HG02759 (cell line): ENCODE measurements around the gene DTX3L.
"Not testable (repeated sequence)": the region's sequence is repeated elsewhere in the genome, so short reads cannot be mapped to it uniquely, and the experiment has no call there.

Source experiments
- ATAC-seq: cut with Tn5 transposase; IDR thresholded peaks from one replicate; pipeline ENCODE4 v1.9.1; 2021; ENCODE audit warnings: mild to moderate bottlenecking, moderate library complexity; ENCODE audit not compliant: unreplicated experiment

The DTX3L gene

GRCh38 chr3:122560680-122561079 is 3.5 kb upstream of the DTX3L start:
- ATAC-seq = no peak

DNA sequence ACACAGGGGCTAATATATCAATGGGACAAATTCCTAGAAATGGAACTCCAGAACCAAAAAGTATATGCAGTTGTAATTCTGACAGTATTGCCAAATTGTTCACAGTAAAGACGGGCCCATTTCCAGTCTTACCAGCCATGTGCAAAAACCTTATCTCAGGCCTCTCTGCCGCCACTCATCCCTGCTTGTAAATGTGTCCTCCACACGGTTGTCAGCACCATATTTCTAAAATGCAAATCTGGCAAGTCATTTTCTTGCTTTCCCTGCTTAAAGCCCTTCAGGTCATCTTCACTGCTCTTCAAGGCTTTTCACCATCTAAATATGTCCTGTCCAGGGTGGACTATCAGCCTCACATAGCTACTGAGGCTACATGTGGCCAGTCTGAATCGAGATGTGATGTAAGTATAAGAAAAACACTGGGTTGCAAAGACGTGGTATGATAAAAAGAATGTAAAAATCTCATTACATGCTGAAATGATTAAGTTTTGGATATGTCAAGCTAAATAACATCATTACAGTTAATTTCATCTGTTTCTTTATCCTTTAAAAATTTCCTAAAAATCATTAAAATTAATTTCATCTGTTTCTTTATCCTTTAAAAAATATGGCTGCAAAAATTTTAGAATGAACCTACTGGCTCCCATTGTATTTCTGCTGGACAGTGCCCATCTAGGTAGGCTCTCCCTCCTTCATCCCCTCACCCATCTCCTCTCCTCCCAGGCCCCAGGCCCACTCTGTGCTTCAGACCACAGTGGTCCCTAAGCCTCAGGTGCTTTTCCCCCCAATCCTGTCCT is 1.0 kb upstream of the DTX3L start:
- no peak for ATAC-seq

- peak; percentile 27 for ATAC-seq
Measured at GRCh38 chr3:122563717-122564025, 467 bp upstream of the DTX3L start.

DNA sequence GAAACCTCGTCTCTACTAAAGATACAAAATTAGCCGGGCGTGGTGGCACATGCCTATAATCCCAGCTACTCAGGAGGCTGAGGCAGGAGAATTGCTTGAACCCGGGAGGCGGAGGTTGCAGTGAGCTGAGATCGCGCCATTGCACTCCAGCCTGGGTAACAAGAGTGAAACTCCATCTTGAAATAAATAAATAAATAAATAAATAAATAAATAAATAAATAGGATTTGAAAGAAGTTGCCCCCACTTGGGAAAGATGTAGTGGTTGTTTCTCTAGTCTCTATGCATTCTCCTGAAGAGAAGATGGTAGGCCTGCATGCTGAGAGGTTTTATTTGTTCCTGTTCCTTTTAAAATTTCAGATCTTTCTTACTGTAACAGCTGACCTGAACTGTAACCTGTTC is 4.0 kb downstream of the DTX3L start:
- ATAC-seq = not testable (repeated sequence)

- no peak for ATAC-seq
Measured at GRCh38 chr3:122568755-122569154, 4.6 kb downstream of the DTX3L start.

GRCh38 chr3:122572940-122573412 is 8.8 kb downstream of the DTX3L start:
- ATAC-seq = no peak

DNA sequence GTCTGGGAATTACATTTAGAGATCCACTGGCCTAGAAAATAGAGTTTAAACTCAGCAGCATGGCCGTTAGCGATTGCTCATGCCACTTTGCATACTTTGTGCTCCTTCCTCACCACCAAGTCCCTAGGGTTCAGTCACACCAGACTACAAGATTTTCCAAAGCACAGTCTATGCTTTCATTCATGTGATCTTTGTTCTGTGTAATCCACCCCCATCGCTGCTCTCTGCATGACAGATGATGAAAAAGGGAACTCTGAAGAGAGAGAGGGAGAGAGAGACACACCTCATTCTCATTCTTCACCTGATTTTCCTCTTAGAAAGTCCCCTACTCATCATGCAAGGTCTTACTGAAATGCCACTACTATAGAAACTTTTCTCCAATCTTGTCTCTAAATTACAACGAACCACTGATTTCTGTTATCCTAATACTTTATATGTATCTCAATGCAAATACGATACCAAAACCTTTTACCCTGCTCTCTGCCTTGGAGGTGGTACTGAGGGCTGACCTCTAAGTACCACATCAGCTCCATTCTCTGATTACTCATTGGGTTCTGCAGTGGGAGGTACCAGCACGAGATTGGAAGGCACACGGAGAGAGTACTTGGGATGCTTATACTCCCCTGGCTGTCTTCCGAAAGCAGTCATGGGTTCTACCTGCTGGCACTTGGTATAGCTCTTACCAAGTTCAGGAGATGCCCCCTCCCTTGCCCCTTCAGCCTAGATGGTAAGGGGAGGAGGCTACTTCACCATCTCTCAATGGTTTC is 12.2 kb downstream of the DTX3L start:
- peak; percentile 88 for ATAC-seq

- ATAC-seq = no peak
Measured at GRCh38 chr3:122577409-122578031, 13.4 kb downstream of the DTX3L start, which contains the start of gene PARP15. PARP15 (plus strand) TSS chr3:122577650; CDS start chr3:122577668, 18 bp downstream.

GRCh38 chr3:122578069-122578740 is 14.1 kb downstream of the DTX3L start:
- no peak for ATAC-seq

DNA sequence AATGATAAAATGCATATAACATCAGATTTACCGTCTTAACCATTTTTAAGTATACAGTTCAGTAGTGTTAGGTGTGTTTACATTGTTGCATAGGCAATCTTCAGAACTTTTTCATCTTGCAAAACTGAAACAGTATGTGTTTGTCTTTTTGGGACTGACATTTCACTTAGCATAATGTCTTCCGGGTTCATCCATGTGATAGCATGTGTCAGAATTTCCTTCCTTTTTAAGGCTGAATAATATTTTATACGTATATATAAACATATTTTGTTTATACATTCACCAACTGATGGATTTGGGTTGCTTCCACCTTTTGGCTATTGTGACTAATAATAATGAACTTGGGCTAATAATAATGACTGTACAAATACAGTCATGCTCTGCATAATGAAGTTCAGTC is 16.3 kb downstream of the DTX3L start:
- no peak for ATAC-seq

- ATAC-seq = no peak
Measured at GRCh38 chr3:122581622-122582021, 17.5 kb downstream of the DTX3L start.

- ATAC-seq = no peak
Measured at GRCh38 chr3:122582390-122582789, 18.3 kb downstream of the DTX3L start.

DNA sequence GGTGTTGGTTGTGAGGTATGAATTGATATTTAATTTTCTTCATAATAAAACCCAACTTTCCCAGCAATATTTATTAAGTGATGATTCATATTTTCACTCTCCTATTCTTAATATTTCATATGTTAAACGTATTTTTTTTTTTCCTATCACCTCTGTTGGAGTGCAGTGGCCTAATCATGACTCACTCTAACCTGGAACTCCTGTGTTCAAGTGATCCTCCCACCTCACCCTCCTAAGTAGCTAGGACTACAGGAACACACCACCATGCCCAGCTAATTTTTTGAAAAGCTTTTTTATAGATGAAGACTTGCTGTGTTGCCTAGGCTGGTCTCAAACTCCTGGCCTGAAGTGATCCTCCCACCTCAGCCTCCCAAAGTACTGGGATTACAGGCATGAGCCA is 22.0 kb downstream of the DTX3L start:
- no peak for ATAC-seq

GRCh38 chr3:122586773-122587485 is 22.8 kb downstream of the DTX3L start:
- no peak for ATAC-seq

- no peak for ATAC-seq
Measured at GRCh38 chr3:122587572-122587971, 23.4 kb downstream of the DTX3L start.

GRCh38 chr3:122589297-122589696 is 25.2 kb downstream of the DTX3L start:
- ATAC-seq = peak; percentile 58

DNA sequence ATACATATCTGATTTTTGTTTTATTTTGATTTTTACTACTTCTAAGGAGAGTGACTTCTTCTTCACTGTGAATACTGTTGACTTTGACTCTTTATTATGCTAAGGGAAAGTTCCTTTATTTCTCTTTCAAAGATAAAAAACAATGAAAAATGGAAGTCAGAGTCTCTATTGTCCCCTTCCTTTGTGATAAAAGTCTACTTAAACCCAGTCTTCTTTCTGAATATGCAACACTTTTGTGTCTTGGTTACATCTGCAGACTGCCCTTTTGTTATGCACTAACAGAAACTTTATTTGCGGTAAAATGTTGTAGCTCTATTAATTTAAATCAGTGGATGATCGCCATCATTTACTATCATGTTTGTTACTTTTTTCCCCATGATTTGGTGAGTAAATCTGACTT is 26.5 kb downstream of the DTX3L start:
- ATAC-seq = no peak

- ATAC-seq = no peak
Measured at GRCh38 chr3:122594025-122594424, 29.9 kb downstream of the DTX3L start.

DNA sequence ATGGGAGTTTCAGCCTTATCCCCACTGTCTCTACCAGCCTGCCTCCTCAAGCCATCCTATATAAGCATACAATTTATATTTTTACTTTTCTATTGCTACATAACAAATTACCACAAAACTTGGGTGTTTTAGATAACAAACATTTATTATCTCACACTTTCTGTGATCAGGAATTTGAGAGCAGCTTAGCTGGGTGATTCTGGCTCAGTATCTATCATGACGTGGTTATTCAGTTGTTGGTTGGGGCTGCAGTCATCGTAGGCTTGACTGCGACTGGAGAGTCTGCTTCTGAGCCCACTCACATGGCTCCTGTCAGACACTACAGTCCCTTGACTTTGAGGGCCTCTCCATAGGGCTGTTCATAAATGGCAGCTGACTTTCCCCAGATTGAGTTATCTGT is 34.0 kb downstream of the DTX3L start:
- no peak for ATAC-seq

GRCh38 chr3:122598556-122598955 is 34.4 kb downstream of the DTX3L start:
- no peak for ATAC-seq
